Tongue (tissue), 2 donors: ENCODE measurements around the gene LSM3. TPM values are rescaled to one million over a fixed set of nuclear protein-coding genes. Genes with fewer than 3 reads are reported as not detected.
A peak's percentile ranks its signal among the peaks of the same experiment; 100 is the strongest.

Experiments
- DNase-seq: peaks from one replicate; pipeline ENCODE4 v3.0.0-alpha.2; 2015
- total RNA-seq: library from RNA; depleted of rRNA; stranded (reverse); fragments of >200 nt; gene quantifications from one replicate; pipeline ENCODE4 v1.2.3, GENCODE V29; 2014

The LSM3 gene
- total RNA-seq, 1 donor from 2014 or later: 9.4 TPM

GRCh38 chr3:14201940-14202684 lies 23.5 kb downstream of the LSM3 start:
- DNase-seq: no peak

DNA sequence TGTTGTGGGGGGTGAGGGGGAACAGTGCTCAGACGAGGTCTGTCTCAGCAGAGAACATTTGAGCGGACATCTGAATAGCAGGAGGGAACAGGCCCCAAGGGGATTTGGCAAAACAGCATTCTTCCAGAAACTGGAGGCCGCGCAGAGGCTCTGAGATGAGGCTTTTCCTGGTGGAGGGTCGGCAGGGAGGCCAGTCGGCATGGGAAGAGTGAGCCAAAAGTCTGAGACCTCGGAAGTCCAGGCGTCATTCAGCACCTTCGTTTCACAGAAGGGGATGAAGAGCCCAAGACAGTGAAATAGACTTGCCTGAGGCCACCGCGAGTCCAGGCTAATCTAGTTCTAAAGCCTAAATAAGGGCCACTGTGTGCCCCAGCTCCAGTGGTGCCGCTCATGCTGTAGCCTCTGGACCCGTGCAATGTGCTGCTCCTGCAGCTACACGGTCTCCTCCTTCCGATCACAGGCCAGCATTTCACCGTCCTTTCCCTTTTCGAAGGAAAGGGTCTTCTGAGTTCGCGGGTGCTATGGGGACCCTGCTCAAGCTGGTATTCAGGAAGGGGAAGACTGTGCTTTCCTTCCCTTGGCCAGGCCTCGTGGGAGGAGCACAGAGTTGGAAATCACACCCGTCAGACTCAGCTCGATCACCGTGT lies 24.4 kb downstream of the LSM3 start:
- no peak for DNase-seq

DNA sequence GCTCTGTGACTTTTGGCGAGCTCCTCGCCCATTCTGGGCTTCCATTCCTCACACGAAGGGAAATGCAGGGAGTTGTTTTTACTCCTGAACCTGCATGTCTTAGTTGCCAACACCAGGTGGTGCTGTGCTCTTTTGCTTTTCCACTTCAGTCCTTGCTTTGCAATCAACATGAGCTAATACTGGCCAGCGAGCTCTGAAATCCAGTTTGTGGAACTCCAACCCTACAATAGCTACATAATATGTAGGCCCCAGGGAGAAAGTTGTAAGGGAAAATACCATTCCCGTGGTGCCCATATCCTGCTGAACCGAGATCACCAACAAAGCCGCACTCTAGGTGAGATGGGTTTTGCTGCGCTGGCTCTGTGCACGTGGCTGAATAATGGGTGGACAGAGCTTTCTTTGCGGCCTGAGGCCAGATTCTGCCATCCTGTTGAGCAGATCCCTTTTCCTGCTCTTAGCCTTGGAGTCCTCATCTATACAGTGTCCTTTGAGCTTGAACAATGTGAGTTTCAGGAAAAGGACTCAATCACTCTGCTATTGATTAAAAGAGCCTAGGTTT lies 25.0 kb downstream of the LSM3 start:
- peak; percentile 87 for DNase-seq

DNA sequence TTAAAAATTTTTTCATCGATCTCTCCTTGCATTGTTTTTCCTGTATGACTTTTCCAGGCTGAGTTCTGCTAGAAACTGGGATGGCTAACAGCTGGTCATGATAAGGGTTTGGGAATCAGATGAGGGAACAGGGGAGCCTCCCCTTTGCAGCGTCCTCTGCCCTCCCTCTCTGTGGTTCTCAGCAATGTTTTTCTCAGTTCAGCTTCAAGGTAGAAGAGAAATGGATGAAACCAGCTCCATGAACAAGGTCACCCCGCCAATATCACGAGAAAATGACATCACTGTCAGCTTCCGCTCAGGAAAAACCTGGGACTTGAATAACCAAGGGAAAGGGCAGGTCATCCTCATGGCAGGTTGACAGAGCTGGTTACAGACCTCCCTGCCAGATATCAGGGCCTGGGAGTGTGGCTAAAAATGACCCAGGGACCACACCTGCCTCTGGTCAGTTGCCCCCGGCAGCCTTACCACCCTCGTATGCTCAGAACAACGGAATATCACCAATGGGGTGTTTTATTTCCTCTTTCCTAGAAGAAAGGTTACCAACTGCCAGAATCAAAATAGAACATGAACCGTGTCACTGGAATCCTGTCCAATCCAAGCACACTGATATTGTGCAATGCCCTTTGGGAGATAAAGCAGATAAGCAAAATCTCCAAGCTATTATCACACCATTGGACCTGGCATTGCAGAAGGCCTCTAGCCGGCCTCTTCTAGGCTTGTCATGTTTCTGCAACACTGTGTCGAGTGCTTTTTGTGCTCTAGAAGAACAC lies 26.1 kb downstream of the LSM3 start:
- DNase-seq: no peak

DNA sequence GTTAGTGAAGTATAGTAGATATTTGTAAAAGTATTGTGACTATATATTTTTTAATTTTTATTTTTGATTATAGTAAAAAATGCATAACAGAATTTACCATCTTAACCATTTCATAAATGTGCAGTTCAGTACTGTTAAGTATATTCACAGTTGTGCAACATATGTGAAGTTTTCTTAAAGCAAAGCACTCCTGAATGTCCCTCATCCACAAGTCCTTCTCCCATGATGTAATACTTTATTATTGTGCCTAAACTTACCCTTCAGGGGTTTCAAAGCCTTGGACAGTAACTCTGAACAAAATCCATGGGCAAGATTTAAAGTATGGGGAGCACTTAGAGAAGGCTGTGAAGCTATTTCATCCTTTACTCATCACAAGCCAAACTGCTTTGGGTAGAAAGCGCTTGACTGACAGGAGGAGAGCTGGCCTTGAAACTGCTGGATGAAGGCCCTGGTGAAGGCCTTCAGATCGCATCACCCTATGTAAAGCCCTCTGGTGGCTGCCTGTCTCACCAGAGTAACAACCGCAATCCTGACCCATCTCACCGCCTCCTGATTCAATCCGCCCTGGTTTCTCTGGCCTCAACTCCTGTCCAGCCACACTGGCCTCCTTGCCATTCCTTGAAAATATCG lies 28.0 kb downstream of the LSM3 start:
- no peak for DNase-seq

GRCh38 chr3:14208168-14208567 lies 29.6 kb downstream of the LSM3 start:
- no peak for DNase-seq

DNA sequence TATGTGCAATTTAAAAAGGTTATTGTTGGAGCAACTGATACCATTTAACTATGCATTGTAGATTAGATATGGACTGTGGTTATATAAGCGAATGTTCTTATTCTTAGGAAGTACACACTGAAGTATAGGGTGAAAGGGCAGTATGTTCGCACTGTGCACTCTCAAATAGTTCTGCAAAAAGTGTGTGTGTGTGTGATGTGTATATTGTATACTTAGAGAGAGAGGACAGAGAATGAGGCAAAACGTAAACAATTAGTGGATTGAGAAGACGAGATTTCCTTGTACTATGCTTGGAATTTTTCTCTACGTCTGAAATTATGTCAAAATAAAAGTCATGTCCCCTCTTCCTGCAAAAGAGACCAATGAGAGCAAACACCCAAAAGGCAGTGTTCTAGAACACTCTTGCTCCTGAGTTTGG lies 30.4 kb downstream of the LSM3 start:
- DNase-seq: peak; percentile 21

DNA sequence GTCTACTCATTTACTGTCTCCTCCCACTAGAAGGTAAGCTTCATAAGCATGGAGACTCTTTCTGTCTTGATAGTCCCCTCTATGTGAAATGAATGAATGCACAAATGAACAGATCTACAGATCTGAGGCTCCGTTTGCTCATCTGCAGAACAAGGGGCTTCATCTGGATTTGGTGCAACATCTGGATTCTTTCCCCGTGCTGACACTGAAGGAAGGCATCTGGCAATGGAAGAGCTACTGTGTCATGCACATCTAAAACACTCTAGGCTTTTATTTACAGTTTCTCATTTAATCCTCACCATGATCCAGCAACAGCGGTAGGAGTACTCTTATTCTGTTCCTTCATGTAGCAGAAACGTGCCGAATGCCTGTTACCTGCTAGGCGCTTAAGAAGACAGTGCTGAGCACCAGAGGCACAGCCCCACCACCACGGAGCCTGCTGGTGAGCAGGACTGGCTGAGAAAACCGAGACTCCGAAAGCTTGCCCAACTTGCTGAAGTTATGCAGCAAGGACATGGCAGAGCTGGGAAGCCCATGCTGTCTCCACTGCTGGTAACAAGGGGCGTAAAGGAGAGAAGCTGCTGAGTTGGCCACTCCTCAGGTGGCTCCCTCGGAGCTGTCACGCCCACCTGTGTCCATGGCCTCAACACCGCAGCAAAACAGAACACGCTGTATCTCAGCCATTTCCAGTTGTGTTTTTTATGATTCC lies 31.1 kb downstream of the LSM3 start:
- DNase-seq: peak; percentile 20

DNA sequence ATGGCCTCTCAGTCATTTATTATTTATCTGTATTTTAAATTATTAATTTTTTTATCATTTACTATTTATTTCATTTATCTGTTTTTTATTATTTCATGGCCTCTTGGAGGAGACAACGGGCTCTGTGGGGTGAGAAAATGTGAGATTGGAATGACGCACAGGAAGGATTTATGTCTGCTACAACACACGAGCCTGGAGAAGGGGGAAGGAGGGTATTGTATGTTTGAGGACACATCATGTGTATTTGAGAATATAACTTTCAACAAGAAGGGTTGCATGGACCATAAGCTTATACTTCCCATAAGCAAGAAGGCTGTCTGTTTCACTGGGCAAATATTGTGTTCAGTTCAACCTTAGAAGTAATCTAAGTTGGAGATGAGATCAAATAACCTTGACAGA lies 31.7 kb downstream of the LSM3 start:
- no peak for DNase-seq

- no peak for DNase-seq
Observed at GRCh38 chr3:14210843-14211594, 32.4 kb downstream of the LSM3 start.

DNA sequence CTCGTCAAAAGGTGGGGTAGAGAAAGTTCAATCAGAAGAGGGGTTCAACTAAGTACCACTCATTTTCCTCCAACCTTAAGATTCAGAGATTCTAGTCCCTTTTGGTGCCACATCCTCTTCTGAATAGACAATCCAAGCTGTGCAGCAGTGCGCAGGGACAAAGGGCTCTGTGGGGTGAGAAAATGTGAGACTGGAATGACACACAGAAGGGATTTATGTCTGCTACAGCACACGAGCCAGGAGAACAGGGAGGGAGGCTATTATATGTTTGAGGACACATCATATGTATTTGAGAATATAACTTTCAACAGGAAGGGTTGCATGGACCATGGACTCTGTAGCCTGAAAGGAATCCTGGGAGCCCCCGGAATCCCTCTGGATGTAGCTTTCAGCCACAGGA lies 33.0 kb downstream of the LSM3 start:
- DNase-seq: no peak

- DNase-seq: no peak
Observed at GRCh38 chr3:14212032-14212431, 33.4 kb downstream of the LSM3 start.

DNA sequence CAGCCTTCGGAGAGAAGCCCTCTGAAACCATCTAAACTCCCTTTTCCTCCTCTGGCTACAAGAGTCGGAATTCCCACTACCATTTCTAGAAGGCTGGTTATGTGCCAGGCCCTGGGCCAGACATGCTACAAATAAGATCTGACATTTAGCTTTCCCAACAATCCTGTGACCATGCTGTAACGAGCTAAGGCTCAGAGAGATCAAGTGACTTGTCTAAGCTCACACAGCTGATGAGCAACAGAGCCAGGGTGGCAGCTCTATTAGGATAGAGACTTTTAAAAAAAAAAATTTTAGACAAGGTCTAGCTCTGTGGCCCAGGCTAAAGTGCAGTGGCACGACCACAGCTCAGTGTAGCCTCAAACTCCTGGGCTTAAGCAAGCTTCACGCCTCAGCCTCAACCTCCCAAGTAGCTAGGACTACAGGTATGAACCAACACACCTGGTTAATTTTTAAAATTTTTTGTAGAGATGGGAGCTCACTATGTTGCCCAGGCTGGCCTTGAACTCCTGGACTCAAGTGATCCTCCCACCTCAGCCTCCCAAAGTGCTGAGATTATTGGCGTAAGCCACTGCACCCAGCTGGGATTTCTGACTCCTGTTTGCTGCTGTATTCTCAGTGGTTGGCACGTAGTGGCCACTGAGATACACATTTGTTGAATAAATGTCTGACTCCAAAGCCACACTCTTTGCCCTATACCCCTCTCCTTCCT lies 34.6 kb downstream of the LSM3 start:
- no peak for DNase-seq

DNA sequence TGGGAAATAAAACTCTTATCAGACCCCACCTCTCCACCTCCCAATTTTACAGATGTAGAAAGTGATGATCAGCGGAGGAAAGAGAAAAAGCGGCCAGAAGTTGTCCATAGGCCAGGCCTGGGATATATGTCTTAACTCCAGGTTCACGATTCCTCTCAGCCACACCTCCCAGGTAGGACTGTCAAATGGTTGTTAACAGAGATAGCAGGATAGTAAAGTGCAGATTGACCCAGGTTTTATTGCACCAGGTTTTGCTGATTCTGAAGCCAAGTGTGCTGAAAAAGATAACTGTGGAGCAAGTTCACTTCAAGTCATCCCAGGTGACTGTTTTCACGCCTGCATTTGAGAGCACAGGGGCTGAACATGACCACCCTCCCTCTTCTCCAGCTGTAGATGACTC lies 36.1 kb downstream of the LSM3 start:
- DNase-seq: no peak

- peak; percentile 97 for DNase-seq
Observed at GRCh38 chr3:14216257-14217048, 37.8 kb downstream of the LSM3 start.

GRCh38 chr3:14218355-14218754 lies 39.7 kb downstream of the LSM3 start:
- DNase-seq: no peak

GRCh38 chr3:14220933-14221332 lies 42.3 kb downstream of the LSM3 start:
- no peak for DNase-seq

GRCh38 chr3:14221902-14222301 lies 43.3 kb downstream of the LSM3 start:
- DNase-seq: no peak

DNA sequence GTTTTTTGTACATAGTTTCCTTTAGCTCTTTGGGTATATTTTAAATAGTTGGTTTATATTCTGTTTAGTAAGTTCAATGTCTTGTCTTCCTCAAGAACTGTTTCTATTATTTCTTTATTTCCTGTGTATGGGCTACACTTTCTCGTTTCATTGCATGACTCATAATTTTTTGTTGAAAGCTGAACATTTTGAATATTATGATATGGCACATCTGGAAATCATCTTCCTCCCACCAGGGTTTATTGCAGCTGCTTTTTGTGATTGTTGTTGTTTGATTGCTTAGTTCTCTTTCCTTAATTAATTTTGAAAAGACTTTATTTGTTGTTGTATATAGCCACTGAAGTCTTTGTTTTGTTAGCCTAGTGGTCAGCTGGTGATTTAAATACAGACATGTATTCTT lies 43.8 kb downstream of the LSM3 start:
- no peak for DNase-seq
